Subcutaneous adipose tissue (tissue), 4 donors: Measurements from ENCODE around the gene ZBTB16. TPM values are rescaled to one million over a fixed set of nuclear protein-coding genes. Genes with fewer than 3 reads are reported as not detected.

Source experiments
- total RNA-seq, 4 donors: library from RNA; depleted of rRNA; stranded (reverse); fragments of >200 nt; gene quantifications; one replicate each; pipeline ENCODE4 v1.1.0, GENCODE V29; 2016
- TF ChIP-seq, protein P1 (sequence below): fragments of 450-650 bp; IDR thresholded peaks from one replicate; pipeline ENCODE4 v1.5.1; 2016; ENCODE audit warnings: low read depth, mild to moderate bottlenecking, control low read depth, antibody characterized with exemption, moderate library complexity

The ZBTB16 gene
- total RNA-seq, 4 donors from 2014 or later: 167 to 446 (median 261) TPM

DNA sequence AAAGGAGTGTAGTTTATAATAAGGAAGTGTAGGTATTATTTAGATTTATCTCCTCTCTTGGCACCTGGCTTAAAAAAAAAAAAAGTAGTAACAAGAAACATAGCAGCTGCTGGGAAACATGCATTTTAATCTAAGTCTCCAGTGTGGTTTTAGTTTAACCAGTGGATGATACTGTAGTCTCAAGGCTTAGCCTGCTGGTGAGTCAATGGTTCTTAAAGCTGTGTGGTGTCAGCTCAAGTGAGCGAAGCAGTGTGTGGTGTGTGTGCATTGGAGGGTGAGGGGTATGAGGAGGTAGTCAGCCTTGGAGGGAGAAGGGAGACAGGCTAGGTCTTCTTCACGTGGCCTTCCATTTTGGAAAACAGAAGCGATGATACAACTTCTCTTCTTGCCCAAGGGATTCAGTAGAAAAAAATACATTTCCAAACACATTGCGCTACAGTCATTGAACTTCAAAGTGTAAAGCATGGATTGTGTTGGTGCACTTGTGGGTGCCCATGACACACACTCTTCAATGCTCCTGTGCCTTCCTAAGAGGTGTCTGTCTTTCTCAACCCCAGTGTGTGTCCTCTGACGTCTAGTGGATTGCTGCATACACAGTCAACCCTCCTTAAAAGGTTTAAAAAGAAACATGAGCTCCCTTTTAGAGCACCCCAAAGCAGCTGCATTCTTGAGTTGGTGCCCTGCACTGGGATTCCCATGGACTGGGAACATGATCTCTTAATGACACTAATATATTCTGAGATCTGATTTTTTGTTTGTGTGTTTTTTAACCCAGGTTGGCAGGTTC, 40.1 kb downstream of the ZBTB16 start:
- TF ChIP-seq, protein P1, sequence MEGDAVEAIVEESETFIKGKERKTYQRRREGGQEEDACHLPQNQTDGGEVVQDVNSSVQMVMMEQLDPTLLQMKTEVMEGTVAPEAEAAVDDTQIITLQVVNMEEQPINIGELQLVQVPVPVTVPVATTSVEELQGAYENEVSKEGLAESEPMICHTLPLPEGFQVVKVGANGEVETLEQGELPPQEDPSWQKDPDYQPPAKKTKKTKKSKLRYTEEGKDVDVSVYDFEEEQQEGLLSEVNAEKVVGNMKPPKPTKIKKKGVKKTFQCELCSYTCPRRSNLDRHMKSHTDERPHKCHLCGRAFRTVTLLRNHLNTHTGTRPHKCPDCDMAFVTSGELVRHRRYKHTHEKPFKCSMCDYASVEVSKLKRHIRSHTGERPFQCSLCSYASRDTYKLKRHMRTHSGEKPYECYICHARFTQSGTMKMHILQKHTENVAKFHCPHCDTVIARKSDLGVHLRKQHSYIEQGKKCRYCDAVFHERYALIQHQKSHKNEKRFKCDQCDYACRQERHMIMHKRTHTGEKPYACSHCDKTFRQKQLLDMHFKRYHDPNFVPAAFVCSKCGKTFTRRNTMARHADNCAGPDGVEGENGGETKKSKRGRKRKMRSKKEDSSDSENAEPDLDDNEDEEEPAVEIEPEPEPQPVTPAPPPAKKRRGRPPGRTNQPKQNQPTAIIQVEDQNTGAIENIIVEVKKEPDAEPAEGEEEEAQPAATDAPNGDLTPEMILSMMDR: no peak

DNA sequence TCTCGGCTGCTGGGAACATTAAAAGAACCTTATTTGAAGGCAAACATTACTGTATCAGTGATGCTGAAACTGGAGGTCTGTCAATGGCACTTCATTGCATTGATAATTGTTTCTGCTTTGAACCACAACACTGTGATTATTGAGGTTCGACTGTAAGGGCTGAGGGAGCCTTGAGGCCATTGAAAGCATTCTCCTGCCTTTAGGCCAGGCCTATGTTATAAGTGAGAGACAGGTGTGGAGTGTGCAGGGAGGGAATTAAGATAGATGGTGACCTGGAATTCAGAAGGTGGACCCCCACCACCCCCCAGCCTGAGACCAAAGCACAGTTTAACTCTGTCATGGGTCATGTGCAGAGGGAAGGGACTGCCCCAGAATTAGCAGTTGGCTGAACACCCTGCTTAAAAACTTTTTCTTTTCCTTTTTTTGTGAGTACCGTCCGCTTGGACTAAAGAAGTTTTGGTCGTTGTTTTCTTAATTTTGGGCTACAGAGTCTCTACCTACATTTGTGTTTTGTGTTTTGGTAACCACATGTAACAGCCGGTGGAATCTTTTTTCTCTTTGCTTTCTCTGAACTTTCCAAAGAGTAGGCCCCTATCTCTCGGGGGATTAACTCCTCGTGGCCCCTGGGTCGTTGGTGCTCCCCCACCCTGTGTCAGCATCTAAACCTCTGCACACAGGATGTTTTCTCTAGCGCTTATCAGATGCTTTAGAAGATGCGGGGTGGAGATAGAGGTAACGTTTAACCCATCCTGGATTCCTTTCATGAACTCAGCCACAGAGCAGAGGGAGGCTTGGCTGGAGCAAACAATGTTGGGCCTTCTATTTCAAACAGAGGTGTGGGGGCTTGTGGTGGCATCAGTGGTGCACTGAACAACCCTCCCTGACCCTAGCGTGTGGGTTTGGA, 43.7 kb downstream of the ZBTB16 start:
- TF ChIP-seq, protein P1: no peak

DNA sequence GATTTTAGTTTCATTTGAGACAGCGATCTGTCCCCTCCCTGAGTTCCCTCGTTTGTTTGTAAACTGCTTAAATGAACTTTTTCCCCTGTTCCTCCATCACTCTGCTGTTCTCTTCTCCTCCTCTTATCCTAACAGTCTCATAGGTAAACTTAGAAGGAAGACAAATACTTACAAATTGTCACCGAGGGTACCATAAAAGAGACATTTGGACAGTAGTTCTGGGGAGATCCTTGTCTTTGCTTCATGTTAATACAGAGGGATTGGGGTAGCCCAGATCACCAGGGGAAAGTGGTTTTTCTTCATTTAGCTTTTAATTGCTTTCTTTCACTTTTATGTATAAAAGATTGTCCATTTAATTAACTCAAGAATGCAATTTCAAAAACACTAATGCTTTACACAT, 46.1 kb downstream of the ZBTB16 start:
- TF ChIP-seq, protein P1: no peak

DNA sequence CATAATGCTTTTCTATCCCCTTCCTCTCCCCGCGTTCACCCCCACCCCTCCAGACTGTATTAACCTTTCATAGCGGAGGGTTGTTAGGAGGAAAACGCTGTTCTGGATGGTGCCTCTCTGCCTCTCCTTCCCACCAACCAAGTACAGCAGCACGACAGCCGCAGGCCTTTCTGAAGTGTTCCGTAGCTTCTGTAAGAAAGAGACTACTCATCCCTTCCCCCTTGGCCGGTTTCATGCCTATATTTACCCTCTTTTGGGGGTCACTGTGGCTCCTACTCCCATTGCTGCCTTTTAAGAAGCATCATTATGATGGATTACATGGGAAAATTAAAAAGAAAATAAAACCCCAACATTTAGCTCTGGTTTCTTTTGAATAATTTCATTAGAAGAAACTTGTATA, 46.5 kb downstream of the ZBTB16 start:
- TF ChIP-seq, protein P1: no peak

- TF ChIP-seq, protein P1: no peak
Observed at GRCh38 chr11:114106986-114107385, 47.5 kb downstream of the ZBTB16 start.

DNA sequence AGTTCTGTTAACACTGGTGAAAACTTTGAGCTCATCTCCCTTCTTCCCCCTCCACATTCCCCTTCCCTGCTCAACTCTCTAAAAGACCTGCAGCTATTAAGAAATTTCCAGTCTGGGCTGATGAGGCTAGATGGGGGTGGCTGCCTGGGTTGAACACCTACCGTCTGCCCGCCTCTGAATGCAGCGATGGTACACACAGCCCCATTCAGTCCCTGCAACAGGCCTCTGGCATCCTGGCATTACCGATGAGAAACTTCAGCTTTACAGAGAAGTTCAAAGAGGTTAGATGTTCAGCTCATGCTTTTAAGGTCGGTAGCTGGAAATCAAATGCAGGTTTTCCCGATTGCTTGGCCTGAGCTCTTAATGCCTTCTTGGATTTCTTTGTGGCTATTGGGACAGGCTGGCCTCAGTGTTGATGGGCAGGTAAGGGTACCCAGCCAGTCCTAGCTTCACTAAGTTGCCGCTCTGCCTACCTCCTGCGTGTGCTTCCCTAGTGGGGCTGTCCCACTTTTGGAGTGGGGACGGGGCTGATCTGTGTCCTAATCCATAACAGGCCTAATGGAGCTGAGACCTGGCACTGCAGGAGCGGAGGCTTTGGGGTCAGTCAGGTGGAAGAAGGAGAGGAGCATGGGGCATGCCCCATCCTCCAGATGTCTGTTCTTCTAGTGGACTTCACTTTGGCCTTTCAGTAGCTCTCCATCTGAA, 49.1 kb downstream of the ZBTB16 start:
- TF ChIP-seq, protein P1: no peak
